ENCODE results near the gene CDC34. TPM values are rescaled to one million over a fixed set of nuclear protein-coding genes. Genes with fewer than 3 reads are reported as not detected.
A peak's percentile ranks its signal among the peaks of the same experiment; 100 is the strongest.

Gene CDC34, protein sequence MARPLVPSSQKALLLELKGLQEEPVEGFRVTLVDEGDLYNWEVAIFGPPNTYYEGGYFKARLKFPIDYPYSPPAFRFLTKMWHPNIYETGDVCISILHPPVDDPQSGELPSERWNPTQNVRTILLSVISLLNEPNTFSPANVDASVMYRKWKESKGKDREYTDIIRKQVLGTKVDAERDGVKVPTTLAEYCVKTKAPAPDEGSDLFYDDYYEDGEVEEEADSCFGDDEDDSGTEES
- 46.2 TPM for total RNA-seq

DNA sequence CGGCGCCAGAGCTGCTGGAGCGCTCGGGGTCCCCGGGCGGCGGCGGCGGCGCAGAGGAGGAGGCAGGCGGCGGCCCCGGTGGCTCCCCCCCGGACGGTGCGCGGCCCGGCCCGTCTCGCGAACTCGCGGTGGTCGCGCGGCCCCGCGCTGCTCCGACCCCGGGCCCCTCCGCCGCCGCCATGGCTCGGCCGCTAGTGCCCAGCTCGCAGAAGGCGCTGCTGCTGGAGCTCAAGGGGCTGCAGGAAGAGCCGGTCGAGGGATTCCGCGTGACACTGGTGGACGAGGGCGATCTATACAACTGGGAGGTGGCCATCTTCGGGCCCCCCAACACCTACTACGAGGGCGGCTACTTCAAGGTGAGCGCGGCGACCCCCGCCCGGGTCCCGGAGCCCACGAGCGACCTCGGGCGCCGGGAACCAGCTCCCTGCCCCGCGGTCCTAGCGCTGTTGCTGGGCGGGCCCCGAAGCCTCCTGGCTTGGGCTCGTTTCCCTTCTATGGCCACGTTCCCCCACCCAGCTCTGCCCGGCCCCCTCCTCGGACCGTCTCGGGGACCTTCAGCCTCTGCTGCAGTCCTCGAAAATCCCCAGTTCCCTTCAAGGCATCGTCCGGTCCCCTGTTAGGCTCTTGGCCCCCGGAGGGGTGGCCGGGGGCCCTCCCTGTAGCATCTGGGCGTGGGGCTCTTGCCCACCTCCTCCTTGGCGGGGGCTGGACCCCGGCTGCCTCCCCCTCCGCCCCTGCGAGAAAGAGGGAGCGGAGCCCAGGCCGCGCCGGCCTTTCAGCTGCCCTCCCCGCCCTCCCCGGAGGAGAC, at the start of gene CDC34:
TSS of gene CDC34 (plus strand) at position 8 of the 808 bp plus-strand sequence. CDS start at position 180, 172 bp downstream.
- no peak for DNase-seq

DNA sequence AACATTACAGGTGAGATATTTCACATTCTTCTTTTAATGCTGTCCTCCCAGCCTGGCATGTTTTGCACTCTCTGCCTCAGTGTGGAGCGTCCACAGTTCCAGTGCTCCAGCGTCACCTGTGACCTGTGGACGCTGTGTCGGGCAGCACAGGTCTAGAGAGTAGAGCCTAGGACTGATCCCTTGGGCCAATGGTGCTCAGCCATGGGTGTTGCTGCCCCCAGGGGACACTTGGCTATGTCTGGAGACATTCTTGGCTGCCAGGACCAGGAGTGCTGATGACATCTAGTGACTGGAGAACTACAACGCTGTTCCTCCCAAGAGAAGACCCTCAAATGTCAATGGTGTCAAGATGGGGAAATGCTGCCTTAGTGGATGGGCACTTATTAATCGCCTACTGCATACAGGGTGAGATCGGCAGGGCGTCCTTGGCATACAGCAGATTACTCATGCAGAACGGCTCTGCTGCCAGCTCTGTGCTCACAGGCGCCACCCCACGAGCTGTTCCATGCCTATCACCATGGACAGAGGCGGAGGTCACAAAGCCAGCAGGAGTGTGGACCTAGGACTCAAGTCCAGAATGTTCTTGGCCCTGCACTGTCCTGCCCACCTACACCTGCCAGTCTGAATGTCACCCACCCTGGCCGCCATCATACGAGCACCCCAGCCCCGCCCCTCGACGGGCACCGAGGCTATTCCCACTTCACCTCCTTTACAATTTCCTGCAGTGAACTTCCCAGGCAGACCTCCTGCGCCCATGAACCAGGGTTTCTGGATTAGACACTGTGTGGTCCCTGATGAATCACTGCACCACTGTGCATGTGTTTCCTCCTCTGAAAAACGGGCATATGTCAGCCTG, 49.1 kb upstream of the CDC34 start:
- DNase-seq: no peak

DNA sequence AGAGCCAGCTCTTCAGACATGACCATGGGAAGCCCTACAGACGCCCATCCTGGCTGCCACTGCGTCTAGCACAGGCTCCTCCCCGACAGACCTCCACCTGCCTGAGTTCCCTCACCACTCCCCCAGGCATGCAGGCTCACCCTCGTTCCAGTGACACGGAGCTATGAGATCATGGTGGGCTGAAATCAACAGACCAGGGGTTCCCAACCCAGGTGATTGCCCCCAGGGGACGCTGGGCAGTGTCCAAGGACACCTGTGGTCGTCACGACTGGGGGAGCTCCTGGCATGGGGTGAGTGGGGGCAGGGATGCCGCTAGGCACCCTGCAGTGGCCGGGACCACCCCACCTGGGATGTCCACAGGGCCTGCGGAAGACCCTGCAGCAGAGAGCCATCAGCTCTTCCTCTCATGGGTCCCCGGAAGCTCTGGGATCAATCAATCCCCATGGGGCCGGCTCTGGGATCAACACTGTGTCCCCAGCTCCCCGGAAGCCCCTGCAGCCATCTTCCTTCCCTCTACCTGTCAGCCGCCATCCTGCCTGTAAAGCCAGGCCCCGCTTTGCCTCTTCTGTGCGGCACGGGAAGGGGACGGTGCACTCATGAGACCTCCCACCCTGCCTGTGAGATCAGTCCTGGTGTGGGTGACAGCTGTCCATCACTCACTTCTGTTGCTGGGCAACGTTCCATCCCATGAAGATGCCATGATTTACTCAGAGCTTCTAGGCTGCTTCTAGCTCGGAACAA, 48.1 kb upstream of the CDC34 start:
- no peak for DNase-seq

DNA sequence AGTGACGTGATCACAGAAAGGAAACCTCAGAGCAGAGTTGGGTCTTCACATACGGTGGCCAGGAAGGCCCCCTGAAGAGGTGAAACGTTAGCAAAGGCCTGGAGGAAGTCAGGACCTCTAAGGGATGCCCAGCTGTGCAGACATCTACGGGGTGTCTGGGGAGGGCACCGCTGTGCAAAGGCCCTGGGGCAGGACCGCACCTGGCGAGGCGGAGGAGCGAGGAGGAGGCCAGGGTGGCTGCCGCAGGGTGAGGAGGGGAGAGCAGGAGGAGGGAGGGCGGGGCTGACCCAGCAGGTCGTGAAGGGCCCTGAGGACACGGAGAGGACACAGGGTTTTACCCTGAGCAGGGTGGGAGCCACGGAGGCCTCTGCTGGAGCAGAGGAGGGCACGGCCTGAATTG, 47.1 kb upstream of the CDC34 start:
- no peak for DNase-seq

DNA sequence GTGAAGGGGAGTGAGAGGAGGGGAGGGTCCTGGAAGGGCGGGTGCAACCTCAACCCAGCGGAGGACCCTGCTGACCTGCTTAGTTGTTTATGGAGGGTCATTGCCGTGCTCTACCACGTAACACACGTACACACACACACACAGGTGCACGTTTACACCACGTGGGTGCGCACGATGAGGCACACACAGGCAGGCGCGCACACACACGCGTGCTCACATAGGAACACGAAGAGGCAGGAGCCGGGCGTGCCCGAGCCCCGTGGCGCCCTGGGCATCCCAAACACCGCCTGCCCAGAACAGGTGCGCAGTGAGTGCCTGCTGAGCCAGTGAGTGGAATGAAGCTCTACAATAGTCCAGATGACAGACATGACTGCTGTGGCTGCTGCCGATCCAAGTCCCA, 46.5 kb upstream of the CDC34 start:
- DNase-seq: no peak

DNA sequence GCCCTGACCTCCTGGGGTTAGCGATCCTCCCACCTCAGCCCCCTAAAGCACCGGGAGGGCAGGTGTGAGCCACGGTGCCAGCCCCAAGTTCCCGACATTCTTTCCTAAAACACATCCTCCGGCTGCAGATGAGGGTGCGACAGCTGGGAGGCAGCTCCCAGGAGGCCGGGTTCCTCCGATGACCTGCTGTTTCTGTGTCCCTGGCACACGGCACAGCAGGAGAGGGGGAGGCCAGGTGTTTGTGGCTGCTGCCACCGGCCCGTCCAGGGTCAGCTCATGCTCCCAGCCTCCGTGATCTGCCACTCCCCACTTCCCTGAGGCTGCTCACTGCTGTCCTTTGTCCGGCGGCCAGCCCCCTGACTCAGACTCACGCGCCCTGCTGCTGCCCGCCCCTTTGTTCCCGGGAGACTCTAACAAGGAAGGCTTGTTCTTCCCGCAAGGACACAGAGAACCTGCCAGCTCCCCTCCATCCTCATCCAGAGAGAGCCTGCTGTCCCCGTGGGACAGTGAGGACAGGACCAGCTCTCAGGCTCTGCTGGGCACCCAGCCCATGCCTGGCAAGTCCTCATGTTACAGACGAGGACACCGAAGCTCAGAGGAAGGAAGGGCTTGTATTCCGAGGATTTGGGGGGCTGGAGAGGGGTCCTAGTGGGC, 45.9 kb upstream of the CDC34 start:
- peak; percentile 86 for DNase-seq

DNA sequence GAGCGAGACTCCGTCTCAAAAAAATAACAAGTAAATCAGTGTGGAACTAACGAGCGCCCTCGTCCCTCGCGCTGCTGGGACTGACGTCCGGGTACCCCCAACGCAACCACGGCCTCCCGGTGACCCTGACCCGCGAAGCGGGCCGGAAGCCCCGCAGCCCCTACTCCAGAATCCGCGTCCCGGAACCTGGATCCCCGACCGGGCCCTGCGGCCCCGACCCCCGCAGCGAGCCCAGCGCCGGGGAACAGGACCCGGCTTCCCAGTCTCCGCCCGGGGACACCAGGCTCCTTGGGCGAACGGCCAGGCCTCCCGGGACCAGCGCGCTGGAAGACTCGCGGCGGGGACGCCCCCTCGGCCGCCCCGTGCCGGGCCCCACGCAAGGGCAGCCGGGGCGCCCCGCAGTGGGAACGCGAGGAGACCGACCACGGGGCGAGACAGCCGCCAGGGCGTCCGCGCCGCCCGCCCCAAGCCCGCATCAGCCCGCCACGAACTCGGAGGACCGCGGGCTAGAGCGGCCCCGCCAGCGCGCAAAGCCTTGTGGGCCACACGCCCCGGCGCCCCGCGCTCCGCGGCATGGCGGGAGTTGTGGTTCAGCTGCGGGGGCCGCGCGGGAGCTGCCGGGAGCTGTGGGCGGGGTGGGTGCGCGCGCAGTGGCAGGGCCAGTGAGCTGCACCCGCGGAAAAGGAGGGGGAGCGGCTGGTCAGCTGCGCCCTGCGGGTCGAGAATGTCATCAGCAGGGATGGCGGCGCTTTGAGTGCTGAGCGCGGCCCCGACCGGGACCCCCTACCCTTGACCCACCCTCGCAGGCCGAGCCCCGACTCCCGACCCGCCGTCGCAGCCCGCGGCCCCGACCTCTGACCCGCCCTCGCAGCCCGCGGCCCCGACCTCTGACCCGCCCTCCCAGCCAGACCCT, 42.8 kb upstream of the CDC34 start:
- DNase-seq: peak; percentile 92

DNA sequence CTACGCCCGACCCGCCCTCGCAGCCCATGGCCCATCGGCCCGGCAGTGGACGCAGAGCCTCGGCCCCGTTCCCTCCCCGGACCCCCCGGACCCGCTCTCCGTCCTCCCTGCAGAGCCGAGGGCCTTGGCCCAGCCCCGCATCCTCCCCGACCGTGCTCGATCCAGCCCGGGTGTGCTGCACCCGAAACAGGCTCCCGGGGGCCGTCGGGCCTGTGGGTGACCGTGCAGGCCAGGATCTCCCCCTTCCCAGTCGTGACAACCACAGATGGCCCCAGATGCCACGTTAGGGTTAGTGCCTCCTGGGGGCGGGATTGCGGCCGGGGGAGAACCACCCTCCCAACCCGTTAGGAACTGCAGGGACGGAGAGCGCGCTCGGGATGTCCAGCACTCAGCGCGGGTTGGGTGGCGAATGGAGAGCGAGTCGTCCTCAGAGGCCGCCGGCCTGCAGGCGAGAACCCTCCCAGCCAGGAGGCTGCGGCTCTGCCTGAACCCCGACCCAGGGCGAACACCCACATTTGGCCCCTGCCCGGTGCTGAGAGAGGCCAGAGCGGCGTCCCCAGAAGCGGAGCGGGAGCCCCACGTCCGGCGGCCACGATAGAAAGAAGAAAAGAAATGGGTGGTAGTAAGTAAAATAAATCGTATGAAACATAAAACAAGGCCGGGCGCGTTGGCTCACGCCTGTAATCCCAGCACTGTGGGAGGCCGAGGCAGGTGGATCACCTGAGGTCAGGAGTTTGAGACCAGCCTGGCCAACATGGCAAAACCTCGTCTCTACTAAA, 42.0 kb upstream of the CDC34 start:
- peak; percentile 57 for DNase-seq

DNA sequence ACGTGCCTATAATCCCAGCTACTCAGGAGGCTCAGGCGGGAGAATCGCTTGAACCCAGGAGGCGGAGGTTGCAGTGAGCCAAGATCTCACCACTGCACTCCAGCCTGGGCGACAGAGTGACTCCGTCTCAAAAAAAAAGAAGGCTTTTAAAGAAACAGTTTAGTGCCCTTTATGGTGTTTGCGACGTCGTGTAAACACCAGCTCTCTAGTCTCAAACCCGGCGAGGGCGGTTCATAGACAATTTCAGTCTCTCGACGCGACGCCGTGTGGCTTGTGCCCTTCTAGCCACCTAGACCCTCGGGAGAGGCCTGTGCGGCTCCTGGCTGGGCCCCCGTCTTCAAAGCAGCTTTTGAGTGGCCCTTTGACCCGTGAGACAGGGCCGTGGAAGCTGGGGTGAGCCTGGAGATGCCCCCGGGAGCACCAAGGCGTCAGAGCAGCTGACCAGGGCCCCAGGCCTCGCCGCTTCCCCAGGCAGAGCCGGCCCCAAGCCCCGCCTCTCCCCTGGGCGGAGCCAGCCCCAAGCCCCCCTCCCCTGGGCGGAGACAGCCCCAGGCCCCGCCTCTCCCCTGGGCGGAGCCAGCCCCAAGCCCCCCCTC, 40.3 kb upstream of the CDC34 start:
- no peak for DNase-seq

DNA sequence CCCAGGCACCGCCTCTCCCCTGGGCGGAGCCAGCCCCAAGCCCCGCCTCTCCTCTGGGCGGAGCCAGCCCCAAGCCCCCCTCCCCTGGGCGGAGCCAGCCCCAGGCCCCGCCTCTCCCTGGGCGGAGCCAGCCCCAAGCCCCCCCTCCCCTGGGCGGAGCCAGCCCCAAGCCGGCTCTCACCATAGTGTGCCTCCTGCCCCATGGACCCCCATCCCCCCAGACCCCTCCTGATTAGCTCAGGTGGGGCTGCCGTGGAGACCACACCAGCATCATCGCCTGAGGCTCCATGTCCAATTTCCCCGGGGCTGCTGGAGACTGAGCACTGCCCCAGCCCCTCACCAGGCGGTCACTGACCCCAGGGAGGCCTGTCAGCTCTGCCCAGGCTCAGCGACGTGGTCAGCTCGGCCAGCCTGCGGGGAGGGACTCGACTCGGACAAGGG, 39.4 kb upstream of the CDC34 start:
- DNase-seq: no peak

DNA sequence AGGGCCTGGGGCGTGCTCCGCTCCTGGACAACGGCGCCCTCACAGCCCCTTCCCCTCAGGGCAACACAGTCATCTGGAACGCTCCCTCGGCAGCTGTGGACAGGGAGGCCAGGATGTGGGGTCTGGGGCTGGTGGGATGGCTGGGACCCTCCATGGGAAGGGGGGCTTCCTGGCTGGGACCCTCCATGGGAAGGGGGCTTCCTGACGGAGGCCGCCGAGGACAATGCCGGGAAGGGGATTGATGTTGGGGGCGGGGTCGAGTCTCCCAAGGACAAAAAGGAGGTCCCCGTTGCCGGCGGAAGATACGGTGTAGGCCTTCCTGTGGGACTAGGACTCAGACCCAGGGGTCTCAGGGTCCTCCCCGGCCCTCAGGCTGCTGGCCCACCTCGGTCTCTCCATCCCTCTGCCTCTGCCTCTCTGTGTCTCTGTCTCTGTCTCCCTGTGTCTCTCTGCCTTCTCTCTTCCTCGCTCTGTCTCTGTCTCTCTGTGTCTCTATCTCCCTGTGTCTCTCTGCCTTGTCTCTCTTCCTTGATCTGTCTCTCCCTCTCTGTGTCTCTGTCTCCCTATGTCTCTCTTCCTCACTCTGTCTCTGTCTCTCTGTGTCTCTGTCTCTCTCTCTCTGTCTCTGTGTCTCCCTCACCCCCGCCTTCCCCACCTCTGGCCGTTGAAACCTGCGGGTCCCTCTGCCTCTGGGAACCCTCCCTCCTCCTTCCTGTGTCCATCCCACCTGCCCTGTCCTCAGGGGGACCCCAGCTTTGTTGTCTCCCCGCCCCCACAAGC, 38.0 kb upstream of the CDC34 start:
- no peak for DNase-seq

DNA sequence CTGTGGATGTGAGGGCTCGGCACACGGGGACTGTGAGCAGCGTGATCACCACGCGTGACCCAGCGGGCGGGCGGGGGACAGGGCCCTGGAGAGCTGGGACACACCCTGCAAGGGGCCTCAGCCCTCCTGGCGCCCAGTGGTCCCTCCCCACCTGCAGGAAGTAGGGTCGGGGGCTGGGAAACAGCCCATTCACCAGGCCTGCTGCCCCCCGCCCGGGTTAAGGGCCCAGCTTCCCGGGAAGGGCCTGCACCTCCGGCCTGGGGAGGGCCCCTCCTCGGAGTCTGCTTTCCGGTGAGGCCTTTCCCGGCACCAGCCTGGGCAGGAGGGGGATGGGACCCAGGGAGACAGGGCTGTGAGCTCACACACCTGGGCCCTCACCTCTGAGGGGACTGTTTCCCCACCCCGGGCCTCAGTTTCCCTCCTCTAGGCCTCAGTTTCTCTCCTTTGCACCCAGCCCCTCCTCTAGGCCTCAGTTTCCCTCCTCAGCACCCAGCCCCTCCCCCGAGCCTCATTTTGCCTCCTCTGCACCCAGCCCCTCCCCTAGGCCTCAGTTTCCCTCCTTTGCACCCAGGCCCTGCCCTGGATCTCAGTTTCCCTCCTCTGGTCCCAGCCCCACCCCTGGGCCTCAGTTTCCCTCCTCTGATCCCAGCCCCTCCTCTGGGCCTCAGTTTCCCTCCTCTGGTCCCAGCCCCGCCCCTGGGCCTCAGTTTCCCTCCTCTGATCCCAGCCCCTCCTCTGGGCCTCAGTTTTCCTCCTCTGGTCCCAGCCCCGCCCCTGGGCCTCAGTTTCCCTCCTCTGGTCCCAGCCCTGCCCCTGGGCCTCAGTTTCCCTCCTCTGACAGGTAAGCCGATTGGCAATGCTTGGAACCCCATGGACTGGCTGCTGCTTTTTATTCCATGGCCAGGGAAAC, 37.1 kb upstream of the CDC34 start:
- DNase-seq: no peak

DNA sequence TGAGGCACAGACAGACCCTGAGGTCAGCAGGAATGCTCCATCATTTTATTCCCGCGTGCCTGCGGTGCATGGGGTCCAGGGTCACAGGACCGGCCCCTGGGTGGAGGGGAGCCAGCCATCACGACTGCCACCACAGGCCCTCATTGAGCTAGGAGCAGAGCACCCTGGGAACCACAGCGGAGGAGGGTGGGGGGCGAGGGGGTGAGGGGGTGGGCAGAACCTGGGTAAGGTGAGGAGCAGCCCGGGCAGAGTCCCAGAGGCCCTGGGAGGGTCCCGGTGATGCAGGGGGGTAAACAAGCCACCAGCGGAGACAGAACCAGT, 36.5 kb upstream of the CDC34 start:
- DNase-seq: no peak

DNA sequence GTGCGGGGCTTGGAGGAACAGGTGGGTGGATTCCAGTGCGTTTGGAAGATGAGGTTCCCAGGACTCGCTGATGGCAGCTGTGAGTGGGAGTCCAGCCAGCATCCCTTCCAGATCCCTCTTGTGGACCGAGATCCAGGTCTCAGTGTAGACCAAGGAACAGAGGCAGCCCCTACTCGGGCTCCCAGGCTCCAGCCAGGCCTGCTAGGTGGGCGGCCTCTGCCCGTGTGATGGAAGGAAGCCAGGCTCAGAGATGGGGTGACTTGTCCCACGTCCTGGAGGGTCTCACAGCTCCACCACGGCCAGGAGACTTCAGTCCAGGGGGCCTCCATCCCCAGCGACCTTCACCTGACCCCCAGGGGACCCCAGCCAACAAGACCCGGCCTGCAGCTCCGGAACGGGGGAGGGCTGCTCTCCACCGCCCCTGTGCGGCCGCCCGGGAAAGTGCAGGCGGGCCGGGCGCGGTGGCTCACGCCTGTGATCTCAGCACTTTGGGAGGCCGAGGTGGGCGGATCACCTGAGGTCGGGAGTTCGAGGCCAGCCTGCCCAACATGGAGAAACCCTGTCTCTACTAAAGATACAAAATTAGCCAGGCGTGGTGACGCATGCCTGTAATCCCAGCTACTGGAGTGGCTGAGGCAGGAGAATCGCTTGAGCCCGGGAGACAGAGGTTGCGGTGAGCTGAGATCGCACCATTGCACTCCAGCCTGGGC, 36.0 kb upstream of the CDC34 start:
- peak; percentile 54 for DNase-seq

DNA sequence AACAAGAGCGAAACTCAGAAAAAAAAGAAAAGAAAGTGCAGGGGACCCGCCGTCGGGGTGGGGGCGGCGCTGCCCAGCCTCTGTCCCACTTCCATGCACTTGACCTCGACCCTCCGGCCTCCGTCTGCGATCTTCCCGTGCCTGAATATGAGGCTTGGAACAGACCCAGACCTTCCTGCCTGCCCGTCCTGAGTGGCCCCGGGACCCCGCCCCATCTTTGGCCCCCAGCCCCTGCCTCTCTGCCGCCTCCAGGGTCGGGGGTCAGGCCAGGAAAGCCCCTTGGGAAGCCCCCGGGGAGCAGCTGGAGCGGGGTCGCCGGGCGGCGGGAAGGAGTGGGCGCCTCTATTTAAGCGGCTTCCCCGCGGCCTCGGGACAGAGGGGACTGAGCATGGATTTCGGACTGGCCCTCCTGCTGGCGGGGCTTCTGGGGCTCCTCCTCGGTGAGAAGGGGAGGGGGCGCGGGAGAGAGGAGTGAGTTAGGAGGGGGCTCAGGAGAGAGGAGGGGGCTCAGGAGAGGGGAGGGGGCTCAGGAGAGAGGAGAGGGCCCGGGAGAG, 35.4 kb upstream of the CDC34 start, which contains the start of gene MADCAM1:
TSS of gene MADCAM1 (plus strand) at position 375 of the 554 bp plus-strand sequence. CDS start at position 389, 14 bp downstream.
- DNase-seq: no peak

DNA sequence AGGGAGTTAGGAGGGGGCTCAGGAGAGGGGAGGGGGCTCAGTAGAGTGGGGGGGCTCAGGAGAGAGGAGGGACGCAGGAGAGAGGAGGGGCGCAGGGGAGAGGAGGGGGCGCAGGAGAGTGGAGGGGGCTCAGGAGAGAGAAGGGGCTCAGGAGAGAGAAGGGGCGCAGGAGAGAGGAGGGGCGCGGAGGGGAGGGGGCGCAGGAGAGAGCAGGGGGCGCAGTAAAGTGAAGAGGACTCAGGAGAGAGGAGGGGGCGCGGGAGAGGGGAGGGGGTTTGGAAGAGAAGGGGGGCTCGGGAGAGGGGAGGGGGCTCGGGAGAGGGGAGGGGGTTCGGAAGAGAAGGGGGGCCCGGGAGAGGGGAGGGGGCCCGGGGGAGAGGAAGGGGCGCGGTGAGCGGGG, 34.6 kb upstream of the CDC34 start:
- no peak for DNase-seq

Data from occipital lobe (tissue), 2 donors.